Endothelial cell of umbilical vein (primary cell): ENCODE results near the gene FBXO3. TPM values are rescaled to one million over a fixed set of nuclear protein-coding genes. Genes with fewer than 3 reads are reported as not detected.

Experiments
- BruUV-seq: library from RNA; stranded (reverse); fragments of 400-500 nt; replicated peaks from 2 replicates; lab custom pipeline; 2021; lab: Mats Ljungman, UMichigan
- CTCF ChIA-PET: fragments of 300-600, 350-600 bp; sonication (Branson Sonifier 250); formaldehyde crosslinking; loops from one replicate; lab custom pipeline; 2021; ENCODE audit warnings: antibody characterized with exemption, inconsistent platforms; lab: Charles Lee
- POLR2A ChIA-PET: fragments of 300-600, 350-600 bp; sonication (Branson Sonifier 250); formaldehyde crosslinking; loops from one replicate; lab custom pipeline; 2021; ENCODE audit warnings: antibody characterized with exemption, inconsistent platforms; lab: Charles Lee
- DNase-seq: peaks from one replicate; pipeline ENCODE4 v3.0.0-alpha.2; 2011; ENCODE audit warnings: low read depth, low spot score
- FAIRE-seq: peaks from 2 replicates; lab custom pipeline; 2011; peaks lifted over from hg19 to GRCh38; lab: Jason Lieb, UNC
- H2AFZ ChIP-seq: 2 replicates; pipeline ENCODE4 v1.6.0; 2012; ENCODE audit warnings: low read depth, low read length, control low read depth, inconsistent platforms
- H3K27ac ChIP-seq: 2 replicates; pipeline ENCODE4 v1.5.1; 2011; ENCODE audit warnings: low read depth, mild to moderate bottlenecking, control low read depth, low read length, moderate library complexity; ENCODE audit not compliant: insufficient read depth
- H3K27me3 ChIP-seq, 2 experiments: 2 replicates each; pipeline versions ENCODE4 v1.6.0 to v1.6.1; 2011; ENCODE audit warnings: low read length in 2 of 2, mixed read lengths in 1 of 2; ENCODE audit not compliant: control insufficient read depth in 2 of 2, insufficient read depth in 2 of 2
- H3K36me3 ChIP-seq, 2 experiments: 2 replicates in 1 of 2; 3 replicates in 1 of 2; pipeline ENCODE4 v1.5.1; 2011; ENCODE audit warnings: low read length in 2 of 2, mild to moderate bottlenecking in 1 of 2, moderate library complexity in 1 of 2; ENCODE audit not compliant: control insufficient read depth in 2 of 2, insufficient read depth in 2 of 2; ENCODE audit errors: extremely low read depth in 1 of 2
- H3K4me1 ChIP-seq: 3 replicates; pipeline ENCODE4 v1.5.1; 2011; ENCODE audit warnings: mild to moderate bottlenecking, low read length; ENCODE audit not compliant: control insufficient read depth, insufficient read depth; ENCODE audit errors: extremely low read depth
- H3K4me2 ChIP-seq: 2 replicates; pipeline ENCODE4 v1.6.1; 2011; ENCODE audit warnings: low read length, control low read depth, mixed read lengths; ENCODE audit not compliant: insufficient read depth
- H3K4me3 ChIP-seq, 3 experiments: fragments of 200-600 bp in 1 of 3; sonication (generic), shearing (Covaris generic) in 1 of 3; replicated peaks in 1 of 3; 2 replicates each; pipeline ENCODE4 v1.5.1; 2011 to 2016; ENCODE audit warnings: control low read depth in 3 of 3, low read length in 3 of 3, mild to moderate bottlenecking in 2 of 3, inconsistent platforms in 1 of 3, low read depth in 1 of 3, moderate library complexity in 1 of 3; ENCODE audit not compliant: insufficient read depth in 1 of 3
- H3K79me2 ChIP-seq: 2 replicates; pipeline ENCODE4 v1.6.0; 2012; ENCODE audit warnings: low read length, inconsistent platforms; ENCODE audit not compliant: control insufficient read depth, insufficient read depth
- H3K9ac ChIP-seq: replicated peaks from 2 replicates; pipeline ENCODE3; 2011; ENCODE audit warnings: low read length, control low read depth; ENCODE audit not compliant: insufficient read depth; ENCODE audit errors: extremely low read depth
- H3K9me1 ChIP-seq: replicated peaks from 3 replicates; pipeline ENCODE4 v1.6.0; 2011; ENCODE audit warnings: mild to moderate bottlenecking, low read length; ENCODE audit not compliant: control insufficient read depth, insufficient read depth; ENCODE audit errors: extremely low read depth
- H3K9me3 ChIP-seq: replicated peaks from 2 replicates; pipeline ENCODE4 v1.5.1; 2012; ENCODE audit warnings: low read length, inconsistent platforms; ENCODE audit not compliant: control insufficient read depth, insufficient read depth
- H4K20me1 ChIP-seq: replicated peaks from 2 replicates; pipeline ENCODE3; 2011; ENCODE audit warnings: mild to moderate bottlenecking, low read length; ENCODE audit not compliant: control insufficient read depth, insufficient read depth; ENCODE audit errors: extremely low read depth
- CTCF ChIP-seq, 2 donors: IDR thresholded peaks; 1 replicate in 1 of 2; 2 replicates in 1 of 2; pipeline ENCODE4 v1.5.1; 2011; ENCODE audit warnings: low read length in 2 of 2, mild to moderate bottlenecking in 2 of 2, moderate library complexity in 2 of 2, control low read depth in 1 of 2, inconsistent platforms in 1 of 2, low read depth in 1 of 2; ENCODE audit not compliant: insufficient read depth in 1 of 2; ENCODE audit errors: extremely low read depth in 1 of 2
- EZH2 ChIP-seq: IDR thresholded peaks from 2 replicates; pipeline ENCODE4 v1.6.1; 2012; ENCODE audit warnings: borderline replicate concordance, low read depth, mild to moderate bottlenecking, moderate library complexity, low read length, inconsistent platforms; ENCODE audit not compliant: severe bottlenecking
- FOS ChIP-seq: IDR thresholded peaks from 2 replicates; pipeline ENCODE4 v1.6.1; 2011; ENCODE audit warnings: mild to moderate bottlenecking, low read length, moderate library complexity, borderline replicate concordance; ENCODE audit not compliant: insufficient read depth
- GATA2 ChIP-seq: IDR thresholded peaks from 2 replicates; pipeline ENCODE4 v1.7.0; 2011; ENCODE audit warnings: low read depth, mild to moderate bottlenecking, moderate library complexity, mixed read lengths, low read length; ENCODE audit not compliant: insufficient read length, insufficient read depth
- JUN ChIP-seq: IDR thresholded peaks from 2 replicates; pipeline ENCODE4 v1.6.1; 2011; ENCODE audit warnings: borderline replicate concordance, low read depth; ENCODE audit not compliant: insufficient read length, insufficient read depth
- MAX ChIP-seq: IDR thresholded peaks from 2 replicates; pipeline ENCODE4 v1.6.1; 2011; ENCODE audit not compliant: insufficient read depth, insufficient read length
- MYC ChIP-seq: IDR thresholded peaks from one replicate; pipeline ENCODE4 v1.6.1; 2011; ENCODE audit warnings: mild to moderate bottlenecking, low read depth, low read length
- POLR2A ChIP-seq: IDR thresholded peaks from 2 replicates; pipeline ENCODE4 v1.6.1; 2012; ENCODE audit warnings: low read depth, mild to moderate bottlenecking, control low read depth, low read length
- POLR2AphosphoS5 ChIP-seq: IDR thresholded peaks from 2 replicates; pipeline ENCODE4 v1.6.1; 2012; ENCODE audit warnings: low read depth, mild to moderate bottlenecking, control low read depth, low read length, moderate library complexity; ENCODE audit not compliant: insufficient read depth
- dilution Hi-C: fragments of 300-500 bp; cut with MboI; formaldehyde crosslinking; loops from one replicate; pipeline ENCODE4 v1.15.0; 2019; ENCODE audit warnings: low sequenced_read_pairs; ENCODE audit not compliant: extremely low pct_ligation_motif_present
- intact Hi-C: fragments of 100-400 bp; cut with micrococcal nuclease; formaldehyde crosslinking; loops from one replicate; pipeline ENCODE4 v1.10.0; 2022
- polyA plus RNA-seq, 4 experiments: library from polyadenylated mRNA; depleted of rRNA in 3 of 4; stranded (reverse) in 3 of 4; unstranded in 1 of 4; fragments of >200 nt; gene quantifications; 2 replicates each; pipeline versions ENCODE4 v1.2.1 to v1.2.3, GENCODE V29; 2011 to 2012; ENCODE audit warnings: missing spikeins in 1 of 4
- total RNA-seq: library from RNA; stranded (reverse); gene quantifications from 2 replicates; pipeline ENCODE4 v1.2.3, GENCODE V29; 2021

The FBXO3 gene
- total and polyA plus RNA-seq, 2 donors (not counting 3 experiments of a cell fraction or from before 2014, with no cell fraction given): 18.0 to 23.1 TPM

- intact Hi-C loops: loop anchor here (1.0 kb wide), 3 partner anchors 26 to 380 kb away; no protein-coding TSS in a partner anchor
- TF ChIP-seq FOS (no peak), POLR2AphosphoS5 (no peak)
- Histone ChIP-seq H3K4me3 (no peak overlapping the region), H3K4me2 (no peak overlapping the region), H2AFZ (no peak overlapping the region), H3K9me3 (no peaks in the 10 kb centered on the region), H3K36me3 (peaks cover 0 to 2% of the 10 kb centered on the region in 2 experiments), H3K4me1 (peaks cover 14% of the 10 kb centered on the region), H4K20me1 (no peaks in the 10 kb centered on the region), H3K27ac (no peak overlapping the region), H3K27me3 (no peaks in the 10 kb centered on the region), H3K9ac (no peak overlapping the region), H3K9me1 (no peaks in the 10 kb centered on the region), H3K79me2 (peaks cover 7% of the 10 kb centered on the region)
- DNase-seq (no peak), FAIRE-seq (no peak)
- no TSS peak for BruUV-seq
- ChIA-PET CTCF (interaction anchor here (0.7 to 2.9 kb wide), 64 partner anchors 9 to 933 kb away, joined by 3 to 254 read pairs (median 5); partner anchors contain the start of genes C11orf91, CSTF3 and KIAA1549L), POLR2A (interaction anchor here (0.6 to 2.2 kb wide), 5 partner anchors 17 to 52 kb away, joined by 3 to 8 read pairs (median 7); partner anchors contain the start of gene C11orf91)
- dilution Hi-C loops: no loop called here
These were observed 32.5 kb downstream of the FBXO3 start for GRCh38 chr11:33741806-33742205.

GRCh38 chr11:33737362-33737821 is 36.9 kb downstream of the FBXO3 start:
- H3K4me1 ChIP-seq: peaks cover 33% of the 10 kb centered on the region
- H3K27me3 ChIP-seq: no peaks in the 10 kb centered on the region
- intact Hi-C loops: loop anchor here (5.0 kb wide), 3 partner anchors 365 to 575 kb away; partner anchors contain the start of genes CSTF3 and HIPK3
- no TSS peak for BruUV-seq
- ChIA-PET CTCF (interaction anchor here (0.5 to 4.6 kb wide), 9 partner anchors 9 to 362 kb away, joined by 3 to 32 read pairs (median 6); partner anchors contain the start of genes C11orf91 and KIAA1549L), POLR2A (interaction anchor here (0.7 to 1.6 kb wide), 4 partner anchors 9 to 47 kb away, joined by 3 to 8 read pairs (median 4); partner anchors contain the start of gene C11orf91)
- no peaks in the 10 kb centered on the region for H3K9me1 ChIP-seq
- TF ChIP-seq POLR2A (no peak), POLR2AphosphoS5 (no peak), JUN (no peak), EZH2 (no peak), CTCF (IDR thresholded peaks at IDR 0.05; ENCODE audit: extremely low read depth in 1 of 2, insufficient read depth in 1 of 2, low read depth in 1 of 2, low read length in 2 of 2) (no peak), MAX (no peak), GATA2 (no peak), MYC (no peak), FOS (no peak)
- peaks cover 4% of the 10 kb centered on the region in 2 experiments for H3K36me3 ChIP-seq
- no peak for FAIRE-seq
- peak overlapping the region; percentile 99 for H3K9ac ChIP-seq
- H4K20me1 ChIP-seq: peaks cover 3% of the 10 kb centered on the region
- H3K4me2 ChIP-seq: peak overlapping the region; percentile 75
- dilution Hi-C loops: no loop called here
- DNase-seq: peak; percentile 37
- H3K79me2 ChIP-seq: peaks cover 45% of the 10 kb centered on the region
- H2AFZ ChIP-seq: peak overlapping the region; percentile 63
- peak overlapping the region in 1 of 3 experiments; percentile 49 for H3K4me3 ChIP-seq
- peak overlapping the region; percentile 93 for H3K27ac ChIP-seq
- H3K9me3 ChIP-seq: no peaks in the 10 kb centered on the region
